GM19438 (cell line): Measurements from ENCODE around the gene RPRD1A.
"Not testable (repeated sequence)": the region's sequence is repeated elsewhere in the genome, so short reads cannot be mapped to it uniquely, and the experiment has no call there.

Experiments used
- ATAC-seq: cut with Tn5 transposase; IDR thresholded peaks from one replicate; pipeline ENCODE4 v1.9.1; 2021; ENCODE audit warnings: low read depth; ENCODE audit not compliant: unreplicated experiment

RPRD1A gene

GRCh38 chr18:35974181-35974580, 93.2 kb downstream of the RPRD1A start:
- no peak for ATAC-seq

- ATAC-seq = no peak
Observed at GRCh38 chr18:35973650-35974049, 93.7 kb downstream of the RPRD1A start.

DNA sequence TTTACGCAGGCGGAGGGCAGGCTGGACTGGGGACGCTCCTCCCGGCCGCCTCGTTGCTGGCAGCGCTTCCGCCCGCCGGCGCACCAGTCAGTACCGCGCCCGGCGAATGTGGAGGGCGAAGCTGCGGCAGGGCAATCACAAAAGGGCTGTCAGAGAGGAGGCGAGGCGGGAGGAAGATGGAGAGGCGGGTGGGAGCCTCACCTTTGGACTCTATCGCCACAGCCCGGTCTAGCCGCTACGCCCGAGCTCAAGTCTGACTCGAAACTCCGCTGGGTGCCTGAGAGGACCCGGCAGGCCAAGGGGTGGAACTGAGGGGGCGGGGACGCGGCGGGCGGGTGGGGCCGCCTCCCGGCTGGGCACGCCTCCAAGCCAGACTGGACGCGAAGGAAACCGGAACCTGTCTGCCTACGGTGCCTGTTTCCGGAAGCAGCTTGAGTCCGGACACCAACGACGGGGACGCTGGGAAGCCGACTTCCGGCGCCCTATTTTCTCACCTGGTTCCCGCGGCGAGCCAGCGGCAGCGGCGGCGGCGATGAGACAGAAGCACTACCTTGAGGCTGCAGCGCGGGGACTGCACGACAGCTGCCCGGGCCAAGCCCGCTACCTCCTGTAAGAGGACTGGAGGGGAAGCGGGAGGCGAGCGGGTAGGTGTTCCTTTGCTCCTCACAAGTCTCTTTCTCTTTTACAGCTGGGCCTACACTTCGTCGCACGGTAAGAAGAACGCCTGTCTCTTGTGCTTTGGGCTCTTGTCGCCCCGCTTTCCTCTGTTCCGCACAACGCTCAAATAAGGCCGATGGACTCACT, 95.0 kb downstream of the RPRD1A start, which contains the start of gene RMP24:
Gene RMP24 (plus strand): TSS at position 483 of the 804 bp plus-strand sequence.
- ATAC-seq = peak; percentile 93

DNA sequence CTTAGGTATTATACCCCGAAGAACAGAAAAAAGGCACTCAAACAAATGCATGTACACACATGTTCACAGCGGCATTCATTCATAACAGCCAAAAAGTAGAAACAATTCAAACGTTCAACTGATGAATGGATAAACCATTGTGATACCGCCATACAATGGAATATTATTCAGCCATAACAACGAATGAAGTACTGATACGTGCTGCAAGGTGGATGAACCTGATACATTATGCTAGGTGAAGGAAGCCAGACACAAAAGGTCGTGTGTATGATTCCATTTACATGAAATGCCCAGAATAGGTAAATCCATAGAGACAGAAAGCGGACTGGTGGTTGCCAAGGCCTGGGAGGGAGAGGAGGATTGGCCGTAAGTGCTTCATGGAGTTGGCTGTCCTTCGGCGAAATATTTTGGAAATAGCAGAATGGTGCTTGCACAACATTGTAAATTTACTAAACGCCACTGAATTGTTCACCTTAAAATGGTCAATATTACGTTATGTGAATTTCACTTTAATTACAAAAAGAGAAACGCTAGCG, 95.6 kb downstream of the RPRD1A start:
- peak; percentile 4 for ATAC-seq

GRCh38 chr18:35969676-35970075, 97.7 kb downstream of the RPRD1A start:
- no peak for ATAC-seq

GRCh38 chr18:35968278-35968880, 99.0 kb downstream of the RPRD1A start:
- ATAC-seq = no peak

- not testable (repeated sequence) for ATAC-seq
Observed at GRCh38 chr18:35967866-35968265, 99.5 kb downstream of the RPRD1A start.

DNA sequence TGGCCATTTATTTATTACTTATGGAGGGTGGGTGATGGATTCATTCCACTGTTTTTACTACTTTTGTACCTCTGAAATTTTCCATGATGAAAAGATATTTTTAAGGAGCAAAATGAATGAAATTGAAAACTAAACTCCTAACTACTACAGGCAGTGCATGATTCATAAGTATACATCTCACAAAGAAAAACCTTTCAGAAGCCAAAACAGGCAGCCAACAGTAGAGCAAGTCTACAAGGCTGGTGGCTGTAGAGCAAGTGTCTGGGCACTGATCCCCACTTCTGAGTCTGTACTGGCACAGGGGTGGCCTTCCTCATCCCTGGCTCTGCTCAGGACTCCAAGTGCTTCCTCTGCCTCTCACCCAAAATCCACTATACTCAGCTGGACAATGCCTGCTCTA, 103.0 kb downstream of the RPRD1A start:
- no peak for ATAC-seq

DNA sequence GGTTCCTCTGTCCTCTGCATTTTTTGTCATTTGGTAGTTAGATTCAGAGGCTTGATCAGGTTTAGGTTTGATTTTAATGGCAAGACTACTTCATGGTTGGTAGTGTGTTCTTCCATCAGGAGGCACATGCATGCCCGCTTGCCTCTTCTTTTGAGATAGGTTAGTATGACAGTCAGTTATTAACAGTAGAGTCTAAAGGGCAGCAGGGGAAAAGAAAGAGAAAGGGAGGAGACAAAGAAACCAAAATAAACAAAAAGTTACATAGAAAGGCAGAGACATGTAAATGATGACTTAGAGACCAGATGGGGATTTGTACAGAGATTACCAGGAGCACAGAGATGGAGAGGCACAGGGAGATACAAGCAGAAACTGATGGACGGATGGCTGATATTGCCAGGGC, 105.0 kb downstream of the RPRD1A start:
- ATAC-seq = no peak

GRCh38 chr18:35956226-35956625, 111.1 kb downstream of the RPRD1A start:
- ATAC-seq = no peak

- no peak for ATAC-seq
Observed at GRCh38 chr18:35953688-35954087, 113.7 kb downstream of the RPRD1A start.

DNA sequence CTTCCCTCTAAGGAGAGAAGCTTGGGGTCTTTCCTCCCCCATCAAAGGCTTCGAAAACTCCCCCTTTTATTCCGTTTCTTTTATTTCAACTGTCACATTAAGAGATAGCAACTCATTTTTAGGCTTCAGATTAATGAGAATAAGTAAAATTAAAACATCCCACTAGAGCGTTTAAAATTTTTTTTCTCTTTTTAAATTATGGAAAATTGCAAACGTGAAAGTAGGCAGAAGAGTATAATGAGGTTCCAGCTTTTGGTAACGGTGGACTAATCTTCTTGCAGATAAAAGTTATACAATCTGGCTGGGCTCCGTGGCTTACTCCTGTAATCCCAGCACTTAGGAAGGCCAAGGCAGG, 116.8 kb downstream of the RPRD1A start:
- no peak for ATAC-seq

GRCh38 chr18:35949903-35950627, 117.3 kb downstream of the RPRD1A start:
- ATAC-seq = peak; percentile 70

DNA sequence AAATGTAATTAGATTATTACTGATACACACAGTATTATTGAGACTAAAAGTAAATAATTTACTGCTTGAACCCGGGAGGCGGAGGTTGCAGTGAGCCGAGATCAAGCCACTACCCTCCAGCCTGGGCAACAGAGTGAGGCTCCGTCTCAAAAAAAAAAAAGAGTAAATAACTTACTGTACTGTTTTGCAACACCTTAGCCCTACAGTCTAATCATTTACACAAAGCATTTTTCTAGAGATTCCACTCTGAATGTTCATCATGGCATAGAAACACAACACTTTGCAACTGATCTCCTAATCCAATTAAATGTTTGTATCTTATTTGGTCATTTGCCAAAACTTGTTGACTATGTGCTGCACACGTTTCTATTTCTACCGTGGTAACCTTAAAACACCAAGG, 118.3 kb downstream of the RPRD1A start:
- no peak for ATAC-seq

DNA sequence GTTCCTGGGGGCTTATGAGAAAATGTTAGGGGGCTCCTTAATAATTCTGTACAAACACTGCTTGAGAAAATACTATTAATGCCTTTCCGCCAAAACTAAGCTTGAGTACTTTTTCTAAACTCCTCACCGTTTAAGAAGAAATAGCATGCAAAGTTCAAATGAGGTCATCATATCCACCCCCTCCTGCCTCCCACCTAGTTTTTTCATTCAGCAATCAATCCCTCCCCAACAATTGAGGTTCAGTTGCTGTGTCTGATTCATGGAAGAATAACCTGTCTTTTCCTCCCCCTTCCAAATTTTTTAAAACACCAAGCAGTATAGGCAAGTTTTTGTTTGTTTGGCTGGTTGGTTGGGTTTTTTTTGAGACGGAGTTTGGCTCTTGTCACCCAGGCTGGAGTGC, 119.3 kb downstream of the RPRD1A start:
- ATAC-seq = no peak

DNA sequence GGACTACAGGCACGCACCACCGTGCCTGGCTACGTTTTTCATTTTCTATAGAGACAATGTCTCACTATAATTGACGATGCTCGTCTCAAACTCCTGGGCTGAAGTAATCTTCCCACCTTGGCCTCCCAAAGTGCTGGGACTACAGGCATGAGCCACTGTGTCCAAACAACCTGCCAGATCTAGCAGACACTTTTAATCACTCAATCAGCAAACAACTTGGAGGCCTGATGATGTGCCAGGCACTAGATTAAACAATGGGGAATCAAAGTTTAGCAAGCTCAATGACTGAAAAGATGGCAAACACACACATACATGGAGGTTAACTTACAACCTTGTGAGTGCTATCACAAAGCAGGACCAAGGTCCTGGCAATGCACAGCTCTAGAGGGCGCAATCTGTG, 124.7 kb downstream of the RPRD1A start:
- no peak for ATAC-seq

- ATAC-seq = no peak
Observed at GRCh38 chr18:35942133-35942532, 125.2 kb downstream of the RPRD1A start.

DNA sequence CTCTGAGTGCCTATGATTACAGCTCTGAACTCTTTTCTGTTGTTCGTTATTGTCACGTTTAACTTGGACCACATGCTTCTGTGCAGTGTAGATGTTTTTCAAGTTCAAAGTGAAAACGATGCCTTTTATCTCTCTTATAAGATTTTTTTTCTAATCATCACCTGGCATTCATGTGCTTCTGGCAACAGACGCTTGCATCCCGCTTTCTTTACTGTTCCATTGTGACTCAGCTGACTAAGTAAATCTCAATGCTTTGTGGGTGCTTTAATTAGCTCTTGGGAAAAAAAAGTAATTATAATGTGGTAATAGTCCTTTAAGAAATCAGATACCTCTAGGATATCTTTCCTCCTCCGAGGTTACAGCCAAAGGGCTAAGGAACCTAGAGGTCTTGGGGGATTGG, 126.1 kb downstream of the RPRD1A start:
- no peak for ATAC-seq
